MM.1S (cell line): ENCODE results near the gene CLIC5.

Source experiments
- CTCF ChIP-seq: fragments of 300-600 bp; sonication (generic); IDR thresholded peaks from 2 replicates; pipeline ENCODE4 v1.5.1; 2016; ENCODE audit warnings: antibody characterized with exemption, low read length, mixed read lengths
- EZH2 ChIP-seq: fragments of 300-600 bp; sonication (generic); optimal IDR thresholded peaks from 2 replicates; pipeline ENCODE3; 2017; ENCODE audit warnings: low read depth, mild to moderate bottlenecking, antibody characterized with exemption, low read length, mixed read lengths
- EZH2phosphoT487 ChIP-seq: fragments of 300-600 bp; sonication (generic); IDR thresholded peaks from 2 replicates; pipeline ENCODE4 v1.6.1; 2018; ENCODE audit warnings: antibody characterized with exemption, low read length

GRCh38 chr6:45963896-45964295 lies 51.8 kb downstream of the CLIC5 start:
- TF ChIP-seq CTCF: no peak
- no peak for TF ChIP-seq EZH2
- TF ChIP-seq EZH2phosphoT487: no peak
